Jurkat, Clone E6-1 (cell line): ENCODE measurements around the gene SELP.

ENCODE experiments used
- DNase-seq: peaks from one replicate; pipeline ENCODE4 v3.0.0-alpha.2; 2011; ENCODE audit warnings: low read depth, low spot score
- H3K4me3 ChIP-seq: 2 replicates; pipeline ENCODE4 v1.5.1; 2011; ENCODE audit warnings: mild to moderate bottlenecking, low read length, control low read depth, moderate library complexity

SELP gene

GRCh38 chr1:169545472-169545871 lies 84.5 kb downstream of the SELP start:
- H3K4me3 ChIP-seq: no peak overlapping the region
- no peak for DNase-seq

GRCh38 chr1:169538998-169539871 lies 90.7 kb downstream of the SELP start:
- no peak overlapping the region for H3K4me3 ChIP-seq
- no peak for DNase-seq
